ENCODE data around the gene C16orf86. TPM values are rescaled to one million over a fixed set of nuclear protein-coding genes. Genes with fewer than 3 reads are reported as not detected.

Gene C16orf86
- 1 to 10 TPM; 2.4 to 3.0 TPM for total RNA-seq

- H3K36me3 Mint-ChIP-seq (ENCODE audit: low read depth) = peaks cover 8% of the 10 kb centered on the region
- ATAC-seq (peak; percentile 68), DNase-seq (peak; percentile 91)
- POLR2A ChIA-PET = interaction anchor here (0.5 to 0.7 kb wide), 4 partner anchors 76 to 233 kb away, joined by 3 to 4 read pairs (median 4); partner anchors contain the start of gene NUTF2
- H3K4me3 Mint-ChIP-seq = peak within 1 kb of the TSS; percentile 78
- intact Hi-C loops (cut with DNase I, micrococcal nuclease) = loop anchor here in 1 of 2 experiments (1.0 to 2.0 kb wide), 4 partner anchors 52 to 186 kb away; partner anchors contain the start of genes ATP6V0D1, CTCF and GFOD2
- peaks cover 19% of the 10 kb centered on the region for H3K4me1 Mint-ChIP-seq
- peak within 1 kb of the TSS; percentile 84 for H3K27ac Mint-ChIP-seq
- H3K9me3 Mint-ChIP-seq (ENCODE audit: low read depth) = no peaks in the 10 kb centered on the region
- CTCF ChIA-PET = interaction anchor here (0.5 to 10.5 kb wide), 24 partner anchors 9 to 427 kb away, joined by 3 to 99 read pairs (median 4); partner anchors contain the start of genes ATP6V0D1, CARMIL2, RANBP10 and TSNAXIP1
- no peaks in the 10 kb centered on the region for H3K27me3 Mint-ChIP-seq
Observed at GRCh38 chr16:67666559-67667452, at the start of gene C16orf86, which contains the start of gene ENKD1. TSS of gene C16orf86 (plus strand) at chr16:67666814. CDS start at chr16:67666971, 157 bp downstream. TSS of gene ENKD1 (minus strand) at chr16:67666750. CDS start at chr16:67666442, 308 bp downstream.

- Mint-ChIP-seq H3K27me3 (no peaks in the 10 kb centered on the region), H3K36me3 (ENCODE audit: low read depth) (peaks cover 43% of the 10 kb centered on the region), H3K4me1 (no peaks in the 10 kb centered on the region), H3K4me3 (no peak overlapping the region), H3K27ac (no peak overlapping the region), H3K9me3 (ENCODE audit: low read depth) (no peaks in the 10 kb centered on the region)
- DNase-seq (no peak), ATAC-seq (no peak)
- intact Hi-C loops (cut with DNase I, micrococcal nuclease) = no loop called here
- ChIA-PET CTCF (interaction anchor here (0.8 to 2.9 kb wide), 3 partner anchors 10 to 81 kb away, joined by 3 to 8 read pairs (median 4); no protein-coding TSS in a partner anchor), POLR2A (interaction anchor here (0.6 to 0.7 kb wide), 2 partner anchors 132 to 352 kb away, joined by 3 read pairs; no protein-coding TSS in a partner anchor)
Observed at GRCh38 chr16:67628216-67628615, 38.4 kb upstream of the C16orf86 start.

GRCh38 chr16:67632415-67633172 lies 34.0 kb upstream of the C16orf86 start:
- Mint-ChIP-seq H3K4me1 (no peaks in the 10 kb centered on the region), H3K4me3 (no peak overlapping the region), H3K9me3 (ENCODE audit: low read depth) (no peaks in the 10 kb centered on the region), H3K36me3 (ENCODE audit: low read depth) (peaks cover 36% of the 10 kb centered on the region), H3K27ac (no peak overlapping the region), H3K27me3 (no peaks in the 10 kb centered on the region)
- intact Hi-C loops (cut with DNase I, micrococcal nuclease) = no loop called here
- CTCF ChIA-PET = interaction anchor here (0.7 to 1.5 kb wide), 5 partner anchors 21 to 138 kb away, joined by 3 to 5 read pairs (median 3); no protein-coding TSS in a partner anchor
- ATAC-seq = no peak
- POLR2A ChIA-PET = no interaction called here
- no peak for DNase-seq

- Mint-ChIP-seq H3K27me3 (no peaks in the 10 kb centered on the region), H3K4me3 (no peak overlapping the region), H3K36me3 (ENCODE audit: low read depth) (peaks cover 21% of the 10 kb centered on the region), H3K27ac (no peak overlapping the region), H3K4me1 (no peaks in the 10 kb centered on the region), H3K9me3 (ENCODE audit: low read depth) (no peaks in the 10 kb centered on the region)
- POLR2A ChIA-PET = no interaction called here
- DNase-seq = no peak
- ATAC-seq = no peak
- intact Hi-C loops (cut with DNase I, micrococcal nuclease) = no loop called here
- CTCF ChIA-PET = no interaction called here
Observed at GRCh38 chr16:67636713-67637112, 29.9 kb upstream of the C16orf86 start.

- DNase-seq (no peak), ATAC-seq (no peak)
- Mint-ChIP-seq H3K4me3 (no peak overlapping the region), H3K27ac (no peak overlapping the region), H3K36me3 (ENCODE audit: low read depth) (peaks cover 15% of the 10 kb centered on the region), H3K27me3 (no peaks in the 10 kb centered on the region), H3K4me1 (no peaks in the 10 kb centered on the region), H3K9me3 (ENCODE audit: low read depth) (no peaks in the 10 kb centered on the region)
- ChIA-PET CTCF (interaction anchor here (0.6 to 2.3 kb wide), 4 partner anchors 81 to 156 kb away, joined by 3 to 16 read pairs (median 4); partner anchors contain the start of gene ATP6V0D1), POLR2A (no interaction called here)
- intact Hi-C loops (cut with DNase I, micrococcal nuclease) = no loop called here
Observed at GRCh38 chr16:67637625-67638024, 29.0 kb upstream of the C16orf86 start.

- Mint-ChIP-seq H3K4me1 (peaks cover 12% of the 10 kb centered on the region), H3K27me3 (no peaks in the 10 kb centered on the region), H3K27ac (no peak overlapping the region), H3K4me3 (no peak overlapping the region), H3K9me3 (ENCODE audit: low read depth) (no peaks in the 10 kb centered on the region), H3K36me3 (ENCODE audit: low read depth) (peaks cover 11% of the 10 kb centered on the region)
- POLR2A ChIA-PET = no interaction called here
- CTCF ChIA-PET = interaction anchor here (0.7 to 6.8 kb wide), 9 partner anchors 18 to 318 kb away, joined by 3 to 86 read pairs (median 7); partner anchors contain the start of genes ACD, C16orf86, CTCF and ENKD1
- ATAC-seq (no peak), DNase-seq (no peak)
- intact Hi-C loops (cut with DNase I, micrococcal nuclease) = loop anchor here in 1 of 2 experiments (2.0 kb wide), 1 partner anchor 23 kb away; no protein-coding TSS in a partner anchor
Observed at GRCh38 chr16:67641779-67642708, 24.6 kb upstream of the C16orf86 start.

- DNase-seq = no peak
- ChIA-PET POLR2A (interaction anchor here (0.9 kb wide), 1 partner anchor 90 kb away, joined by 3 read pairs; no protein-coding TSS in a partner anchor), CTCF (interaction anchor here (0.6 to 6.8 kb wide), 17 partner anchors 16 to 163 kb away, joined by 3 to 86 read pairs (median 4); partner anchors contain the start of genes ACD, ATP6V0D1, C16orf86 and CTCF)
- H3K27ac Mint-ChIP-seq = peak overlapping the region; percentile 65
- no peak for ATAC-seq
- H3K4me3 Mint-ChIP-seq = peak overlapping the region; percentile 84
- peaks cover 12% of the 10 kb centered on the region for H3K4me1 Mint-ChIP-seq
- peaks cover 15% of the 10 kb centered on the region for H3K36me3 Mint-ChIP-seq (ENCODE audit: low read depth)
- intact Hi-C loops (cut with DNase I, micrococcal nuclease) = loop anchor here (1.0 to 2.0 kb wide), 6 partner anchors 15 to 163 kb away; partner anchors contain the start of genes ACD (in 1 of the 2), ATP6V0D1 (in 1 of the 2), CTCF (in 1 of the 2) and PARD6A (in 1 of the 2)
- H3K9me3 Mint-ChIP-seq (ENCODE audit: low read depth) = no peaks in the 10 kb centered on the region
- no peaks in the 10 kb centered on the region for H3K27me3 Mint-ChIP-seq
Observed at GRCh38 chr16:67644038-67644437, 22.6 kb upstream of the C16orf86 start.

GRCh38 chr16:67645397-67646121 lies 21.1 kb upstream of the C16orf86 start:
- Mint-ChIP-seq H3K4me3 (peak overlapping the region; percentile 84), H3K27ac (peak overlapping the region; percentile 90), H3K4me1 (peaks cover 12% of the 10 kb centered on the region), H3K36me3 (ENCODE audit: low read depth) (peaks cover 25% of the 10 kb centered on the region), H3K27me3 (no peaks in the 10 kb centered on the region), H3K9me3 (ENCODE audit: low read depth) (no peaks in the 10 kb centered on the region)
- DNase-seq = peak; percentile 41
- POLR2A ChIA-PET = interaction anchor here (0.8 to 1.8 kb wide), 5 partner anchors 11 to 164 kb away, joined by 3 to 7 read pairs (median 3); partner anchors contain the start of genes ACD and ATP6V0D1
- intact Hi-C loops (cut with DNase I, micrococcal nuclease) = loop anchor here in 1 of 2 experiments (1.0 to 2.0 kb wide), 2 partner anchors 13 to 83 kb away; partner anchors contain the start of gene CTCF
- CTCF ChIA-PET = interaction anchor here (0.7 to 6.8 kb wide), 22 partner anchors 15 to 634 kb away, joined by 3 to 86 read pairs (median 4); partner anchors contain the start of genes ACD, C16orf86, CTCF and PARD6A
- ATAC-seq = peak; percentile 25

GRCh38 chr16:67647111-67647651 lies 19.4 kb upstream of the C16orf86 start:
- no peak overlapping the region for H3K4me3 Mint-ChIP-seq

More at GRCh38 chr16:67647111-67647651, 19.4 kb upstream of the C16orf86 start:
- peaks cover 14% of the 10 kb centered on the region for H3K4me1 Mint-ChIP-seq
- H3K36me3 Mint-ChIP-seq (ENCODE audit: low read depth) = peaks cover 34% of the 10 kb centered on the region
- ChIA-PET CTCF (interaction anchor here (0.6 to 6.8 kb wide), 5 partner anchors 13 to 154 kb away, joined by 3 to 86 read pairs (median 3); partner anchors contain the start of genes ACD and PARD6A), POLR2A (interaction anchor here (0.8 kb wide), 1 partner anchor 13 kb away, joined by 4 read pairs; the partner anchor contains the start of gene ACD)
- DNase-seq = no peak
- no peak for ATAC-seq
- intact Hi-C loops (cut with DNase I, micrococcal nuclease) = no loop called here
- H3K27ac Mint-ChIP-seq = peak overlapping the region; percentile 25
- no peaks in the 10 kb centered on the region for H3K27me3 Mint-ChIP-seq
- H3K9me3 Mint-ChIP-seq (ENCODE audit: low read depth) = no peaks in the 10 kb centered on the region

Data from activated CD4-positive, alpha-beta T cell treated with anti-CD3 and anti-CD28 coated beads for 36 hours (primary cell).